ENCODE results near the gene HS6ST2.

Gene HS6ST2

GRCh38 chrX:132778917-132779316 lies 179.5 kb downstream of the HS6ST2 start:
- no peak for DNase-seq

GRCh38 chrX:132776486-132777210 lies 181.8 kb downstream of the HS6ST2 start:
- DNase-seq: no peak

GRCh38 chrX:132775263-132775823 lies 183.1 kb downstream of the HS6ST2 start:
- DNase-seq: no peak

- no peak for DNase-seq
Observed at GRCh38 chrX:132774010-132774714, 184.3 kb downstream of the HS6ST2 start.

- no peak for DNase-seq
Observed at GRCh38 chrX:132769609-132770008, 188.8 kb downstream of the HS6ST2 start.

GRCh38 chrX:132766452-132766851 lies 192.0 kb downstream of the HS6ST2 start:
- DNase-seq: no peak

GRCh38 chrX:132763528-132763927 lies 194.9 kb downstream of the HS6ST2 start:
- DNase-seq: no peak

GRCh38 chrX:132758759-132759158 lies 199.7 kb downstream of the HS6ST2 start:
- no peak for DNase-seq

GRCh38 chrX:132757066-132757623 lies 201.3 kb downstream of the HS6ST2 start:
- no peak for DNase-seq

GRCh38 chrX:132756439-132756838 lies 202.0 kb downstream of the HS6ST2 start:
- DNase-seq: no peak

GRCh38 chrX:132751063-132751690 lies 207.3 kb downstream of the HS6ST2 start:
- no peak for DNase-seq

GRCh38 chrX:132750331-132751062 lies 207.9 kb downstream of the HS6ST2 start:
- no peak for DNase-seq

GRCh38 chrX:132749406-132749805 lies 209.0 kb downstream of the HS6ST2 start:
- DNase-seq: no peak

GRCh38 chrX:132748909-132749308 lies 209.5 kb downstream of the HS6ST2 start:
- DNase-seq: no peak

- no peak for DNase-seq
Observed at GRCh38 chrX:132748268-132748667, 210.2 kb downstream of the HS6ST2 start.

GRCh38 chrX:132745593-132745992 lies 212.8 kb downstream of the HS6ST2 start:
- DNase-seq: no peak

GRCh38 chrX:132744470-132744869 lies 214.0 kb downstream of the HS6ST2 start:
- DNase-seq: no peak

GRCh38 chrX:132743086-132743485 lies 215.3 kb downstream of the HS6ST2 start:
- DNase-seq: no peak

GRCh38 chrX:132742246-132742645 lies 216.2 kb downstream of the HS6ST2 start:
- no peak for DNase-seq

- DNase-seq: no peak
Observed at GRCh38 chrX:132741689-132742088, 216.7 kb downstream of the HS6ST2 start.

GRCh38 chrX:132740316-132741123 lies 217.9 kb downstream of the HS6ST2 start:
- DNase-seq: no peak

- DNase-seq: no peak
Observed at GRCh38 chrX:132738951-132739350, 219.5 kb downstream of the HS6ST2 start.

All from stimulated activated CD4-positive, alpha-beta T cell treated with anti-CD3 and anti-CD28 coated beads, Interleukin-2, amount 100 ng/mL, for 24 hours (primary cell).